HG03342 (cell line): ENCODE measurements around the gene WNK1.

Experiments
- ATAC-seq: cut with Tn5 transposase; IDR thresholded peaks from one replicate; pipeline ENCODE4 v1.9.1; 2021; ENCODE audit warnings: mild to moderate bottlenecking, moderate library complexity; ENCODE audit not compliant: unreplicated experiment

Gene WNK1

GRCh38 chr12:851343-851742 lies 99.0 kb downstream of the WNK1 start:
- no peak for ATAC-seq

GRCh38 chr12:851913-852312 lies 99.5 kb downstream of the WNK1 start:
- no peak for ATAC-seq

GRCh38 chr12:852864-853263 lies 100.5 kb downstream of the WNK1 start:
- no peak for ATAC-seq

GRCh38 chr12:857611-858010 lies 105.2 kb downstream of the WNK1 start:
- no peak for ATAC-seq

GRCh38 chr12:862303-862911 lies 110.0 kb downstream of the WNK1 start:
- no peak for ATAC-seq

GRCh38 chr12:863285-863684 lies 110.9 kb downstream of the WNK1 start:
- no peak for ATAC-seq

GRCh38 chr12:865614-866013 lies 113.2 kb downstream of the WNK1 start:
- ATAC-seq, result no peak

- ATAC-seq, result no peak
Observed at GRCh38 chr12:867905-868304, 115.5 kb downstream of the WNK1 start.

- no peak for ATAC-seq
Observed at GRCh38 chr12:868722-869121, 116.3 kb downstream of the WNK1 start.

- ATAC-seq, result no peak
Observed at GRCh38 chr12:870378-870777, 118.0 kb downstream of the WNK1 start.

GRCh38 chr12:873954-874353 lies 121.6 kb downstream of the WNK1 start:
- ATAC-seq, result no peak

- ATAC-seq, result no peak
Observed at GRCh38 chr12:879641-880040, 127.3 kb downstream of the WNK1 start.

- ATAC-seq, result no peak
Observed at GRCh38 chr12:880656-881055, 128.3 kb downstream of the WNK1 start.

GRCh38 chr12:884746-885414 lies 132.5 kb downstream of the WNK1 start:
- ATAC-seq, result no peak

GRCh38 chr12:885701-886100 lies 133.3 kb downstream of the WNK1 start:
- ATAC-seq, result no peak

- no peak for ATAC-seq
Observed at GRCh38 chr12:886206-886605, 133.8 kb downstream of the WNK1 start.

GRCh38 chr12:894226-894625 lies 141.8 kb downstream of the WNK1 start:
- ATAC-seq, result no peak

- no peak for ATAC-seq
Observed at GRCh38 chr12:896031-896430, 143.7 kb downstream of the WNK1 start.

GRCh38 chr12:897386-897785 lies 145.0 kb downstream of the WNK1 start:
- ATAC-seq, result no peak

- no peak for ATAC-seq
Observed at GRCh38 chr12:902581-902980, 150.2 kb downstream of the WNK1 start.

- ATAC-seq, result no peak
Observed at GRCh38 chr12:903055-903454, 150.7 kb downstream of the WNK1 start.

GRCh38 chr12:904010-904414 lies 151.6 kb downstream of the WNK1 start:
- no peak for ATAC-seq
